Upper lobe of left lung (tissue), 6 donors: ENCODE data around the gene DNAJC2. TPM values are rescaled to one million over a fixed set of nuclear protein-coding genes. Genes with fewer than 3 reads are reported as not detected.

Source experiments
- ATAC-seq, 2 donors: fragments of 200-7000 bp; cut with Tn5 transposase; one replicate each; pipeline ENCODE4 v1.9.1; 2022; ENCODE audit warnings: mild to moderate bottlenecking in 2 of 2, moderate library complexity in 2 of 2; ENCODE audit not compliant: low FRiP score in 2 of 2
- DNase-seq, 2 donors: peaks; one replicate each; pipeline ENCODE4 v3.0.0-alpha.2; 2019 to 2020
- H3K27ac ChIP-seq, 4 donors: fragments of 200-600 bp; sonication (generic); one replicate each; pipeline ENCODE4 v1.5.1; 2016 to 2019
- H3K27me3 ChIP-seq, 4 donors: fragments of 200-600 bp; sonication (generic); one replicate each; pipeline ENCODE4 v1.5.1; 2017 to 2019
- H3K36me3 ChIP-seq, 4 donors: fragments of 200-600 bp; sonication (generic); one replicate each; pipeline ENCODE4 v1.5.1; 2016 to 2019
- H3K4me1 ChIP-seq, 4 donors: fragments of 200-600 bp; sonication (generic); one replicate each; pipeline ENCODE4 v1.5.1; 2018 to 2019
- H3K4me3 ChIP-seq, 4 donors: fragments of 200-600 bp; sonication (generic); one replicate each; pipeline ENCODE4 v1.5.1; 2017 to 2019; ENCODE audit warnings: mild to moderate bottlenecking in 2 of 4, moderate library complexity in 1 of 4
- H3K9me3 ChIP-seq, 4 donors: fragments of 200-600 bp; sonication (generic); one replicate each; pipeline ENCODE4 v1.5.1; 2018 to 2019
- CTCF ChIP-seq, 6 experiments: fragments of 450-650 bp in 4 of 6; fragments of 200-600 bp in 2 of 6; sonication (generic) in 2 of 6; IDR thresholded peaks; one replicate each; pipeline ENCODE4 v1.5.1; 2016 to 2019; ENCODE audit warnings: antibody characterized with exemption in 6 of 6
- EP300 ChIP-seq, 4 donors: sonication (generic); formaldehyde crosslinking; IDR thresholded peaks; one replicate each; pipeline ENCODE4 v1.5.1; 2017; ENCODE audit warnings: antibody characterized with exemption in 4 of 4, control low read depth in 2 of 4
- POLR2A ChIP-seq, 4 donors: fragments of 450-650 bp; IDR thresholded peaks; one replicate each; pipeline ENCODE4 v1.5.1; 2016 to 2017; ENCODE audit warnings: antibody characterized with exemption in 4 of 4, mild to moderate bottlenecking in 2 of 4
- POLR2AphosphoS5 ChIP-seq, 2 donors: sonication (generic); formaldehyde crosslinking; IDR thresholded peaks; one replicate each; pipeline ENCODE4 v1.5.1; 2017; ENCODE audit warnings: antibody characterized with exemption in 2 of 2
- WGBS, 2 donors: methylation state at CpG; one replicate each; pipeline ENCODE4 v1.1.5; 2017 to 2018; 5-methylcytosine and 5-hydroxymethylcytosine counted together
- total RNA-seq, 6 donors: library from RNA; depleted of rRNA in 4 of 6; stranded (reverse); fragments of >200 nt in 4 of 6; gene quantifications; one replicate each; pipeline versions ENCODE4 v1.1.0 to v1.2.1, GENCODE V29; 2016 to 2021
- donor health status: DM: no; HTN: no; CAD: no; lungs with moderate emphysema.
- donor health status: DM: no; HTN: yes; CAD: no; lungs with severe emphysema.

DNAJC2 gene
- total RNA-seq, 6 donors from 2014 or later, result 13.1 to 30.4 (median 16.6) TPM

GRCh38 chr7:103379270-103379975 lies 34.9 kb upstream of the DNAJC2 start:
- ATAC-seq (no peak), DNase-seq (no peak)
- no peaks in the 10 kb centered on the region for H3K36me3 ChIP-seq
- no peak overlapping the region for H3K4me3 ChIP-seq
- no peaks in the 10 kb centered on the region for H3K9me3 ChIP-seq
- TF ChIP-seq CTCF (IDR thresholded peaks at IDR 0.05) (no peak), EP300 (IDR thresholded peaks at IDR 0.05) (no peak), POLR2A (IDR thresholded peaks at IDR 0.05) (no peak), POLR2AphosphoS5 (IDR thresholded peaks at IDR 0.05) (no peak)
- no peaks in the 10 kb centered on the region for H3K27me3 ChIP-seq
- H3K27ac ChIP-seq, result no peak overlapping the region
- no peaks in the 10 kb centered on the region for H3K4me1 ChIP-seq
- 58 to 71% methylated on average over 3 of the region's 3 CpGs for WGBS, 2 donors

DNA sequence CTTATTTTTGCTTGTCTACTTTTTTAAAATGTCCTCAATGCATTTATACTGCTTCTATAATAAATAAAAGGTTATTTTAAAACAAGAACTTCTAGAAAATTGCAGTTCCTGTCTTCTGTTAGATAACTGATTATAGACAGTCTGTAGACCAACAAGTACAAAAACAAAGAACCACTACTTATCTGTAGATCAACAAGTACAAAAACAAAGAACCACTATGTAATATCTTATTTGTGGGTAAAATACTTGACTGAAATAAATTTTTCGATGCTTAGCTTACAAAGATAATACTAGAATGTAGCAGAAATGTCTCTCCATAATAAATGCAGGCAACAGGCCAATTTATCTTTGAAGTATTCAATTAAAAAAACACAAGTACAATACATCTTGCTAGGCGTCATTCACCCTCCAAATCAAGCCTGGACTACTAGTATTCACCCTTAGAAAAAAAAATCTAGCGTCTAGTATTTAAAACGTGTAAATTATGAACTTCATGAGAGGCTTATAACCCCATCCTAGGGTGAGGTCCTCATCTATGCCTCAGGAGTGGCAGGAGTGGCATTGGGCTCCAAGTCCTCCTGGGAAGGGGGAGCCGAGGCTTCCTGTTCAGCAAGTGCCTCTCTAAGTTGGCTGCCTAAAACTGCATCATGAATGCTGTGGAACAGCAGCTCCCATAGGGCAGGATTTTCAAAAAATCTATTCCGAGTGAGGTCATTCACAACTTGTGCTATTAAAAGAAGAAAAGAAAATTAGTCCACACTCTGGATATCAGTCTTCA lies 29.5 kb upstream of the DNAJC2 start:
- Histone ChIP-seq H3K4me1 (no peaks in the 10 kb centered on the region), H3K4me3 (no peak overlapping the region), H3K27ac (no peak overlapping the region), H3K27me3 (no peaks in the 10 kb centered on the region), H3K36me3 (peaks cover 0 to 19% (median 7%) of the 10 kb centered on the region in 4 donors), H3K9me3 (no peaks in the 10 kb centered on the region)
- 60 to 67% methylated on average over 6 of the region's 6 CpGs for WGBS, 2 donors
- TF ChIP-seq POLR2A (IDR thresholded peaks at IDR 0.05) (no peak), CTCF (IDR thresholded peaks at IDR 0.05) (no peak), EP300 (IDR thresholded peaks at IDR 0.05) (no peak), POLR2AphosphoS5 (IDR thresholded peaks at IDR 0.05) (no peak)
- ATAC-seq (no peak), DNase-seq (no peak)

GRCh38 chr7:103369432-103369831 lies 24.9 kb upstream of the DNAJC2 start:
- Histone ChIP-seq H3K36me3 (peaks cover 34 to 65% (median 47%) of the 10 kb centered on the region in 4 donors), H3K4me1 (no peaks in the 10 kb centered on the region), H3K27ac (no peak overlapping the region), H3K27me3 (no peaks in the 10 kb centered on the region), H3K9me3 (no peaks in the 10 kb centered on the region), H3K4me3 (no peak overlapping the region)
- DNase-seq (no peak), ATAC-seq (no peak)
- 96 to 98% methylated on average over 5 of the region's 5 CpGs for WGBS, 2 donors
- TF ChIP-seq EP300 (IDR thresholded peaks at IDR 0.05), result no peak

DNA sequence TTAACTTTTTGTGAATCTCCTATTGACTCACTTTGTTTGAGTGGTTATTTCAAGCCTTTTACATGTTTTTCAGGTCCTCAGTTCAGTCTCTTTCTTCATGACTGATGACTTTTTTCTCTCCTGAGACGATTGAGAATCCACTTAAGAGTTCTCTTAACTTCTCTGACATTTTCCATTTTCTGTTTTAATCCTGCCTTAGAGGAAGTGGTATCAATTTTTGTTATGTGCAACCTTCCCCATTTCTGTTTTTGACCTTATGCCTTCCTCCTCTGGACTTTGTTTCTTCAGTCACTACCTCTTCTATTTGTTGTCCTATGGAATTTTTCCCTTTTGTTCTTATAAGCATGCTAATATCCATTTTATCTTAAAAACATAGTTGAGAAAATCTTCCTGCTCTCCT lies 5.2 kb upstream of the DNAJC2 start:
- ATAC-seq, result no peak

More for the DNA sequence above, 5.2 kb upstream of the DNAJC2 start:
- WGBS, 2 donors, result 17 to 29% methylated on average over 1 of the region's 1 CpG
- Histone ChIP-seq H3K27me3 (no peaks in the 10 kb centered on the region), H3K4me1 (peaks cover 28 to 49% (median 40%) of the 10 kb centered on the region in 4 donors), H3K27ac (no peak overlapping the region), H3K36me3 (peaks cover 0 to 36% (median 11%) of the 10 kb centered on the region in 4 donors), H3K9me3 (no peaks in the 10 kb centered on the region), H3K4me3 (peak overlapping the region in 1 of 4 donors; percentile 81)
- TF ChIP-seq CTCF (IDR thresholded peaks at IDR 0.05) (no peak), POLR2AphosphoS5 (IDR thresholded peaks at IDR 0.05) (no peak)
- DNase-seq, result no peak
